GM18511 (cell line): ENCODE results near the gene HACL1.
A peak's percentile ranks its signal among the peaks of the same experiment; 100 is the strongest.

Experiments used
- ATAC-seq: cut with Tn5 transposase; IDR thresholded peaks from one replicate; pipeline ENCODE4 v1.9.1; 2021; ENCODE audit warnings: mild to moderate bottlenecking, moderate library complexity; ENCODE audit not compliant: unreplicated experiment

HACL1 gene

GRCh38 chr3:15601399-15602145 is at the start of gene HACL1, which contains the start of gene BTD:
TSS of gene HACL1 (minus strand) at chr3:15601569. CDS start at chr3:15601463, 106 bp downstream.
TSS of gene BTD (plus strand) at chr3:15601745. CDS start at chr3:15635440, 33,695 bp downstream.
- ATAC-seq, result peak; percentile 95

GRCh38 chr3:15649858-15650257 is 48.5 kb upstream of the HACL1 start:
- no peak for ATAC-seq

- no peak for ATAC-seq
These were observed 48.0 kb upstream of the HACL1 start for GRCh38 chr3:15649341-15649740.

GRCh38 chr3:15647611-15648167 is 46.3 kb upstream of the HACL1 start:
- ATAC-seq, result peak; percentile 97

GRCh38 chr3:15646851-15647511 is 45.6 kb upstream of the HACL1 start:
- peak; percentile 32 for ATAC-seq

- no peak for ATAC-seq
These were observed 44.6 kb upstream of the HACL1 start for GRCh38 chr3:15645740-15646501.

- ATAC-seq, result no peak
These were observed 43.9 kb upstream of the HACL1 start for GRCh38 chr3:15645246-15645645.

GRCh38 chr3:15638891-15639262 is 37.5 kb upstream of the HACL1 start:
- ATAC-seq, result peak; percentile 34

GRCh38 chr3:15638193-15638890 is 37.0 kb upstream of the HACL1 start:
- ATAC-seq, result no peak

- peak; percentile 38 for ATAC-seq
These were observed 36.0 kb upstream of the HACL1 start for GRCh38 chr3:15637131-15637951.

GRCh38 chr3:15636028-15636709 is 34.8 kb upstream of the HACL1 start:
- peak; percentile 70 for ATAC-seq

GRCh38 chr3:15635121-15635661 is 33.8 kb upstream of the HACL1 start:
- ATAC-seq, result no peak

GRCh38 chr3:15634671-15635070 is 33.3 kb upstream of the HACL1 start:
- no peak for ATAC-seq

- ATAC-seq, result no peak
These were observed 32.6 kb upstream of the HACL1 start for GRCh38 chr3:15633766-15634598.

GRCh38 chr3:15633159-15633558 is 31.8 kb upstream of the HACL1 start:
- ATAC-seq, result no peak

- ATAC-seq, result no peak
These were observed 30.8 kb upstream of the HACL1 start for GRCh38 chr3:15632212-15632580.

GRCh38 chr3:15631426-15632211 is 30.2 kb upstream of the HACL1 start:
- no peak for ATAC-seq
